GM12874 (cell line): Measurements from ENCODE around the gene BCR.

Experiments
- TF ChIP-seq, protein P1 (sequence below): IDR thresholded peaks from 2 replicates; pipeline ENCODE4 v1.5.1; 2011; ENCODE audit warnings: low read depth, mild to moderate bottlenecking, control low read depth, low read length, moderate library complexity; ENCODE audit not compliant: insufficient read depth

BCR gene

GRCh38 chr22:23236440-23237184 lies 56.3 kb downstream of the BCR start:
- TF ChIP-seq, protein P1, sequence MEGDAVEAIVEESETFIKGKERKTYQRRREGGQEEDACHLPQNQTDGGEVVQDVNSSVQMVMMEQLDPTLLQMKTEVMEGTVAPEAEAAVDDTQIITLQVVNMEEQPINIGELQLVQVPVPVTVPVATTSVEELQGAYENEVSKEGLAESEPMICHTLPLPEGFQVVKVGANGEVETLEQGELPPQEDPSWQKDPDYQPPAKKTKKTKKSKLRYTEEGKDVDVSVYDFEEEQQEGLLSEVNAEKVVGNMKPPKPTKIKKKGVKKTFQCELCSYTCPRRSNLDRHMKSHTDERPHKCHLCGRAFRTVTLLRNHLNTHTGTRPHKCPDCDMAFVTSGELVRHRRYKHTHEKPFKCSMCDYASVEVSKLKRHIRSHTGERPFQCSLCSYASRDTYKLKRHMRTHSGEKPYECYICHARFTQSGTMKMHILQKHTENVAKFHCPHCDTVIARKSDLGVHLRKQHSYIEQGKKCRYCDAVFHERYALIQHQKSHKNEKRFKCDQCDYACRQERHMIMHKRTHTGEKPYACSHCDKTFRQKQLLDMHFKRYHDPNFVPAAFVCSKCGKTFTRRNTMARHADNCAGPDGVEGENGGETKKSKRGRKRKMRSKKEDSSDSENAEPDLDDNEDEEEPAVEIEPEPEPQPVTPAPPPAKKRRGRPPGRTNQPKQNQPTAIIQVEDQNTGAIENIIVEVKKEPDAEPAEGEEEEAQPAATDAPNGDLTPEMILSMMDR, result no peak

DNA sequence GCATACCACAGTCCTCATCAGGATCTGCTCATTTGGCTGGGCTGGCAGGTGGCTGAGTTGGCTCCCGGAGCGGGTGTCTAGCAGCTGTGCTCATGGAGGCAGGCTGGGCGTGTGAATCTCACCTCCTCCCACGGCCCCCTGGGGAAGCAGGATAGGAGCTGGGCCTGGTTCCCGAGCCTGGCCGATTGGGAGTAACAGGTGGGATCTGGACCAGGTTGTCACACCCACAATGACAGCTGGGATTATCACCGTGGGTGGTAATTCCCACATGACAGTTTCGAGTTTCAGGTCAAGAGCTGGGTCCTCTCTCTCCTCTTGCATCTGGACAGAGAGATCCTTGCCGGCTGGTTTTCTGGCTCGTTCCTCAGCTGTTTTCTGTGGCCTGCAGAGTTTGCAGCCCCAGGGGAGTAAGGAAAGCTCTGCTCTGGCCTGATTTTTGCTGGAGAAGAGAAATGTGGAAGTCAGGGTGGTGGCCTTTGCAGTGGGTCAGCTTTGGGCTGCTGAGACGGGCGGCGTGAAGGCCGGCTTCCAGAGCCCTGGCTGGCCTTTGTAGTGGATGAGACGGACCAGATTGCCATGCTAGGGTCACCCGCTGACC lies 57.0 kb downstream of the BCR start:
- TF ChIP-seq, protein P1, result no peak

DNA sequence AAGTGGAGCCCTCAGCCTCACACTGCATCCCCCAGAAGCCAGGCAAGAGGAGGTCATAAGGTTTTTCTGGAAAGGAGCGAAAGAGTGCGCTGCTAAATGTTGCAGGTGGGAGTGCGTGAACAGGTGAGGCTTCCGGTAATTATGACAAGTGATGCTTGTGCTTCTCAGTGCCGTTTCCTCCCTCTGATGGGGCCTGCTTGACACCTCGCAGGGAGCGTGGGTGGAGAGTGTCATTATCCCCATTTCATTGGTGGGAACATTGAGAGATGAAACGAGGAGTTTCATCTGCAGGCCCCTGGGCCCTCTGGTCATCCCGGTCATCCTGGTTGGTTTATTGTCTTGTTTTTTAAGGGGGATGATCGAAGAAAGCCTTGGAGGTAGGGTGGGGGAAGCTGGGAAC lies 57.5 kb downstream of the BCR start:
- TF ChIP-seq, protein P1, result no peak

GRCh38 chr22:23238707-23239106 lies 58.4 kb downstream of the BCR start:
- TF ChIP-seq, protein P1, result no peak

DNA sequence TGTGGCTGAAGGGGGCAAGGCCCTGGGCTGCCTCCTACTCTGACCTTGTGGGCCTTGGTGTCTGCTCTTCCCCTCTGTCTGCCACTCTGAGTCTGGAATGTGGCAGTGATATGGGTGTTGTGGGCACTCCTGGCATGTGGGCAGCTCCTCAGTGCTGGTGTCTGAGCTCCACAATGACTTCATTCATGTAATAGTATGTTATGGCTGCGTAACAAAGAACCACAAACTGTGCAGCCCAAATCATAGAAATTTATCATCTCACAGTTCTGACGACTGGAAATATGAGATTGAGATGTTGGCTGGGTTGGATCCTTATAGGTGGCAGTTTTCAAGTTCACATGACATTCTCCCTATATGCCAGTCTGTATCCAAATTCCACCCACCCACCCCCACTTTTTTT lies 59.1 kb downstream of the BCR start:
- TF ChIP-seq, protein P1, result no peak

DNA sequence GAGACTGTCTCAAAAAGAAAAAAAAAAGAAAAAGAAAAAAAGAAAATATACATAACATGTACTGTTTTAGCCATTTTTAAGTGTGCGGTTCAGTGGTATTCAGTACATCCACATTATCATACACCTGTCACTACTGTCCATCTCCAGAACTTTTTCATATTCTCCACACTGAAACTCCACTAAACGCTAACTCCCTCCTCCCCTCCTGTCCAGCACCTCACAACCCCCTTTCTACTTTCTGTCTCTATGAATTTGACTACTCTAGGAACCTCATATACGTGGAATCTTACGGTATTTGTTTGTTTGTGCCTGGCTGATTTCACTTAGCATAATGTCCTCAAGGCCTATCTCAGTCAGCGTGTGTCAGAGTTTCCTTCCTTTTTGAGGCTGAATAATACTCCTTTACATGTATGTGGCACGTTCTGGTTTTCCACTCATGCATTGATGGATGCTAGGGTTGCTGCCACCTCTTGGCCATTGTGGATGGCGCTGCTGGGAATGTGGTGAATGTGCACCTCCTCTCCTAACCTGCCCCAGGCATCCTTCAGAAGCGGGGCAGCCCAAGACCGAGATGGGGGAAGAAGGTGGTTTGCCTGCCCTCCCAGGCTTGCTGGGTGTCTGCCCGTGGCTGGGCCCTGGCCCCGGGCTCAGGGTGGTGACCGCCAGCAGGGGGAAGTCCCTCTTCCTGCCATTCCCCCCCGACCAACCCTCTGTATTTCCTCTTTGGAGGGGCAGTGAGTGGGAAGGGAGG lies 60.5 kb downstream of the BCR start:
- TF ChIP-seq, protein P1, result no peak
